Measurements from ENCODE around the gene ITPK1.
"Not testable (repeated sequence)": the region's sequence is repeated elsewhere in the genome, so short reads cannot be mapped to it uniquely, and the experiment has no call there.

The ITPK1 gene

DNA sequence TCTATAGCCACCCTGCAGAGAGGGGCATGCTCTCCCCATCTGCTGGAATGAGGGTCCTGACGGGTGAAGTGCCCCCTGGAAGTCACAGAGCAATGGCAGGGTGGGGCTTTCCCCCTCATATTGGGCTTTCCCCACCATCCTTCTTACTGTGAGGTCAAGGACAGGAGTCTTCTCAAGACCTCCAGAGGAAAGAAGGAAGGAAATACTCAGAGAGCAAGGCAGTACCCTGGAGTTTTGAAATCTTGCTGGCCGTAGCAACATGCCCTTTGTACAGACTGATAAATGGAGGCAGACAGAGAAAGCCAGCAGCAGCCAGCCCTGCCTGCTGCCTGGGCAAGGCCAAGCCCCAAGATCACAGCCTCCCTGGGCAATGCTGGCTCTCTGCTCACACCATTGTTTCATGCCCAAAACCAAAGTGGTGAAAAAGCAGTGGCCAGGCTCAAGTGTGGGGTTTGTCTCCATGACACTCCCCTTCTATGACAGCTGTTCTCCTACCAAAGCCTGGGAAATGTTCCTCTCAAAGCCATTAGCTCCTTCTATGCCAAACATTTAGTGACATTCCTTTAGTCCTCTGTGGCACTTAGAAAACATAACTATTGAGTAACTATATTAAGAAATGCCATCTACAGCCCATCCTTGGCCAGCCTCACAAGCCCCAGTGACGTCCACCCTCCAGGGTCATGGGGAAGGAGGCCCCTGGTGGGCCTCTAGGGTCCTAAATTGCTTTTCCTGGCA is 13.2 kb upstream of the ITPK1 start:
- DNase-seq, result no peak

DNA sequence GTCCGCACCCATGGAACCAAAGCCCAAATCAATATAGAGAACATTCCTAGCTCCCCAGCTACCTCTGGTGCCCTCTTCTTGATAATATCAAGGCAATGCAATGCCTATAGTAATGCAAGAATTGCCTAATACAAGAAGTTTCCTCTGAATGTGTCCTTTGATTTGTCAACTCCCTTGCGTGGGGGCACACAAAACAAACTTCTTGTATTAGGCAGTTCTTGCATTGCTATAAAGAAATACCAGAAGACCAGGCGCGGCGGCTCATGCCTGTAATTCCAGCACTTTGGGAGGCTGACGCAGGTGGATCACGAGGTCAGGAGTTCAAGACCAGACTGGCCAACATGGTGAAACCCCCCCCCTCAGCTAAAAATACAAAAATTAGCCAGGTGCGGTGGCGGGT is 10.4 kb upstream of the ITPK1 start:
- no peak for DNase-seq

DNA sequence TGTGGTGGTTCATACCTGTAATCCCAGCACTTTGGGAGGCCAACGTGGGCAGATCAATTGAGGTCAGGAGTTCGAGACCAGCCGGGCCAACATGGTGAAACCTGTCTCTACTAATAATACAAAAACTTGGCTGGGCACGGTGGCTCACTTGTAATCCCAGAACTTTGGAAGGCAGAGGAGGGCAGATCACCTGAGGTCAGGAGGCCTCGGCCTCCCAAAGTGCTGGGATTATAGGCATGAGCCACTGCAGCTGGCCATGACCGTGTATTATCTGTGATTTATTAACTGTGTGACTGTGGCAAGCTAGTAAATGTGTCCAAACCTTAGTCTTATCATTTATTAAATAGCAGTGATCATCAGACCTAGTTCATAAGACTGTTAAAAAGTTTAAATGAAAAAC is 7.1 kb upstream of the ITPK1 start:
- DNase-seq, result no peak

DNA sequence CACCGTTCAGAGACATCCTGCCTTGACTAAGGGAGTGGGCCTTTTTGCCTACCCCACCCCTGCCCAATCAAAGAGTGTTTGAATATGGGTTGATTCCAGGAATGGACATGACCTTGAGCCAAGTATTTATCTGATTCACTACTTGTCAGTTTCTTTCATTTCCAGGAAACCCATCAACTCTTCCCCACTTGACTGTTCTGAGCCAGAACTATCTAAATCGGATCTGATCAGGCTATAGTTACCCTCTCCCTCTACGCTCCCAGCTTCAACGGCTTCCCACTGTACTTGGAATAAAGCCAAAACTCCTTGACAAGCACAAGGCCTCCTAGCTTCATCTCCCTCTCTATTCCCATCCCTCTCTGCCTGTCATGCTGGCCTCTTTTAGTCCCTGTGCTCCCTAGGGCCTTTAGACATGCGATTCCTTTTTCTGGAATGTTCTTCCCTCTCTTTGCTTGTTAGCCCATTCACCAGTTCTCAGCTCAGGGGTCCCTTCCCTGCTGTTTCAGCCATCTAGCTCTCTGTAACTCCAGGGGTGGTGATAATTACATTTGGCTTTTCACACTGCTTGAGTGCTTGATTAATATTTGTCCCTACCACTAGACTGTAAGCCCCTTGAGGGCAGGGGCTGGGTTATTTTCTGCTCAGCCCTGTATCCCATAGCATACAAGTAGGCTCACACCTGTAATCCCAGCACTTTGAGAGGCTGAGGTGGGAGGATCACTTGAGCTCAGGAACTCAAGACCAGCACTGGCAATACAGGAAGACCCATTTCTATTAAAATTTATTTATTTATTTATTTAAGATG is 5.5 kb upstream of the ITPK1 start:
- no peak for DNase-seq

DNA sequence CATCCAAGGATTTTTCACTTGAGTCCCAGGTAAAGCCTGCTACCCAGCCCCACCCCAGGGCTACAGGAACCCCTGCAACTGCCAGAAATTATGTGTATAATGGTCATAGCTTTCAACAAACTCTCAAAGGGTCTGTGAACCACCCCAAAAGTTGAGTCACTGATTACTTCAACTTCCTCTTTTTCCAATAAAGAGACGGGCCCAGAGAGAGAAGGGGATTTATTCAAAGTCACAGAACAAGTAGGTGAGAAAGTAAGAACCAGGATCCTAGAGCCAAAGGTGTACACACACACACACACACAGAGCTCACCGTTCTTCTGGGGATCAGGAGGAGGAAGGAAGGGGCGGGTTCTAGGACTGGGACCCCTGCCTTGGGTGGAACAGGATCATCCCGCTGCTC is 4.8 kb upstream of the ITPK1 start:
- DNase-seq, result no peak

DNA sequence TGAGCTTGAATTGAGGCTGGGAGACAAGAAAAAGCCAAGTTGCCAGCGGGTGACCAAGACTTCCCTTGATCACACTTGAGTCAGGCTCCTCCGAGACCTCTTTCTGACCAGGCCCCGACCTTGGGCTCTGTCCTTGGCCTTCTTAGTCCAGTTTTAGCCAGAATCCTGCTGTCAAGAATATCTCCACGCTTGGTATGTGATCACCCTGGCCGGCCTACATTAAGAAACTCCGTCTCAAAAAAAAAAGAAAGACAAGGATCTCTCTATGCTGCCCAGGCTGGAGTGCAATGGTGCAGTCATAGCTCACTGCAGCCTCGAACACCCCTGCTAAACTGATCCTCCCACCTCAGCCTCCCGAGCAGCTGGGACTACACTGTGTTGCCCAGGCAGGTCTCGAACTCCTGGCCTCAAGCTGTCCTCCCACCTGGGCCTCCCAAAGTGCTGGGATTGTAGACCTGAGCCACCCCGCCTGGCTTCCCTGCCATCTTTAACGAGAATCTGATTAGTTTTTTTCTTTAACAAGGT is 1.0 kb upstream of the ITPK1 start:
- DNase-seq, result no peak

DNA sequence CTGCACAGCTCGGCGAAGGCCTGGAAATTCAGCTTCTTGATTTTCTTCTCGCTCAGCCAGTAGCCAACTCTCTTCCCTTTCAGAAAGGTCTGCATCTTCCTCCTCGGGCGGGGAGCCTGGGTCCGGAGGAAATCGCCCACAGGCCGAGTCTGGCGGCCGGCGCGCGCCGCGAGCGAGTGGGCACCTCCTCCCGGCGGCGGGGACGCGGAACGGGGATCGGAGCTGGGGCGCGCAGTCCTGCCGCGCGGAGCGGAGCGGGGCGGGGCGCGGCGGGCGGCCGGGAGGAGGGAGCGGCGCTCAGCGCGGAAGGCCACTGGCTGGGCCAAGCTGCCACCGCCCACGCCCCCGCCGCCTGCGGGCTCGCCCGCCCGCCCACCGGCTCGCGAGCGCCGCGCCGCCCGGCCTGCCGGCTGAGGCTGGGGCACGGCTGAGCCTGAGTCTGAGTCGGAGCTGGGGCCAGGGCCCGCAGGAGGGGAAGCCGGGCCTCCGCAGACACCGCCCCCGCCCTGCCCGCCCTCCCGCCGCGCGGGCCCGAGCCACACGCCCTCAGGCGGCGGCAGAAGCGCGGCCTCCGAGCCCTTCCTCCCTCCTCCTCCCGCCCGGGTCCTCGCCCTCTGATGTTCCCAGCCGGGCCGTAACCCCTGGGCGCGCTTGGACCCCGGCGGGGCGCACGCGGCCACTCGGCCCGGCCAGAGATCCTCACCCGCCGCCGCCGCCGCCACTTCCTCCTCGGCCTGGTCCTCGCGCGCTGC is 480 bp downstream of the ITPK1 start:
- DNase-seq, result peak; percentile 64

DNA sequence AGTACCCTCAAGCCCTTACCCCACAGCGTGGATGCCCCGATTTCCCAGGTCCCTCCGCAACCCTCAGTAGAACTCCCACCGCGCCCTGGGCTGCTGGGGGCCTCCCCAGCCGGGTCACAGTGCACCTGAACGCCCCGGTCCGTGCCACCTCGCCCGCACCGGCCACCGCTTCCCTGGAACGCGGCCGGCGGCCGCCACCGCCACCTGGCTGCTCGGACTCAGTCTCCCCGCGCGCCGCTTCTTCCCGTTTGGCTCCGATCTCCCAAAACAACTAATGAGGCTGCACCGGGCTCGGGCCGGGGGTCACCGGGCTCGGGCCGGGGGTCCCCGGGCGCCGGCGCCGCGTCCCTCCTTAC is 1.0 kb downstream of the ITPK1 start:
- DNase-seq, result no peak

DNA sequence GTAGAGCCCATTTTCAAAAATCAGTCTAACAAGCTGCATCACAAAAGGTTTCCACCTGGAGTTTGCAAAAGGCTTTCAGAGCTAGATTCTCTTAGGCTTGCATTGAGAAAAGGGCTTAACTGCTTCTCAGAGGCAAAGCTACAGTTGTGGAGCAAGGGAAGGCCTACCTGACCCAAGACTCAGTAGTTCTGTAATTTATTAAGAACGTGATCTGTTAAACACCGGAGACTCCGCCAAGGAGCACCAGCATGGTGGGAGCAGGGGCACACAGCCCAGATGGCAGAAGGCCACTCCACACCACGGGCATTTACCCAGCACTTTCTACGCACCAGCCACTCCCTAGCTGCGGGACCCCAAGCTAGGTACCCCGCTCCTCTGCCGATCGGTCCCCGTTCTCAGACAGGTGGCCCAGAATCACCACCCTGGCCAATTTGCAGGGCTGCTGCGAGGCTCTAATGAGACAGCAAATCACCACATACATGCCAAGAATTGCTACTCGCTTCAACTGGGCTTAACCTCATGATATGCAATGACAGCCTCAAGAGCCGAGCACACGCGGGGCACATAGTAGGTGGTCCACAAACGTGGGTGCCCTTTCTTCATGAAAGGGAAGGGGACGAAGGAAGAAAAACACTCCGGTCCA is 1.5 kb downstream of the ITPK1 start:
- DNase-seq, result no peak

DNA sequence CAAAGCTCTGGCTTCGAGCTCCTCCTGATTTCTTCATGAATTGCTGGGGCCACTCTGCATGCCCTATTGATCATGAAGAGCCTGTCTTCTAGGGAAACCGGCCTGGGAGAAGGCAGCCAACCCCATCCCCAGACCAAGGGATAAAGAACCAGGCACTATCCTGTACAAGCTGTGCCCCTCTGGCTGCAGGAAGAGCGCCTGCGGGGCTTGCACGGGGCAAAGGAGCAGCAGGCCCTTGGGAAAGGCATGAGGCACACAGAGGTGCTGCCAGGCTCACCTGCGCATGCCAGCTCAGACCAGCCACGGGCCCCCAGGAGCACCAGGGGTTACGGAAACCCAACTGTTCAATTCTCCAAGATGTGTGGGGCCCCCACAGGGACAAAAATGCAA is 2.1 kb downstream of the ITPK1 start:
- no peak for DNase-seq

DNA sequence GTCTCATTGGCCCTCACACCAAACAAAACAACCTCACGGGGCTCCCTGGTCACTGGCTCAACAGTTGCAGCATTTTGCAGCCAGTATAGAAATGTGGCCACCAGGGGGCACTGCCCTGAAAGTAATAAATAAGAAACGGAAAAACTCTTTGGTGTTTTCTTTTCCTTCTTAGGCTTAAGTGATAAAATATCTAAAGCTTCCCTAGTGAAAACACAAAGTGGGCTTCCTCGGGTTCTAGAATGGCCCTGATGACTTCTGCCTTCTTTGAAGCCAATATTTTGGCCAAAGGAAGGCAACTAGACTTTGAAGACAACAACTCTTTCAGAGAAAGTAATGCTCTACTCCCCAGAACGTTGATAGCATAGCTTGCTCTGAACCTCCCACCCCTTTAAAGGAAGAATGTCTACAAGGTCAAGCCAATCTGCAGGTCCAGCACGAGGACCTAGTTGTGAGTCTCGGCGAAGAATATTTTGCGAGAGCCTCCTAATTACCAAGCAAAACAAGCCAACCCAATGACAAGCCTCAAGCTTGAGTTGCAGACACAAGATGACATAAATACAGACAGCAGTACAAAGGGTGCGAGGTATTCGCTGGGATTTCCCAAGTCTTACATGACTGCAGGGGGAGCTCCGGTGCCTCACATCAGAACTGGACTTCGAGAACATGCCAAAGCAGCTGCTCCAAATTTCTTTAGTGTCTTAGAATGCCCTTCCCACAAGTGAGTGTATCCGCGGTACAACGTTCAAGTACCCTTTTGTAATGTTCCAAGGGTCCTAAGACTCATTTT is 2.6 kb downstream of the ITPK1 start:
- DNase-seq, result peak; percentile 65

DNA sequence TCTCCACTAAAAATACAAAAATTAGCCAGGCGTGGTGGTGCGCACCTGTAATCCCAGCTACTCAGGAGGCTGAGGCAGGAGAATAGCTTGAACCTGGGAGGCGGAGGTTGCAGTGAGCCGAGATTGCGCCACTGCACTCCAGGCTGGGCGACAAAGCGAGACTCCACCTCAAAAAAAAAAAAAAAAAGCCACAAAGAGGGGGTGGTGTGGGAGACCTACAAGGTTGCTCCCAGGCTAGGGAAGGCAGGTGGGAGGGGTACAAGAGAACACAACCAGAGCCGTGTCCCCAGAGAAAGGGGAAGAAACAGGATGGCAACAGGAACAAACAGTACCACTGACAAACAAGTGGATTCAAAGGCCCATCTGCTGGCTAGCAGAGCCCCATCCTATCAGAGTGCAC is 4.2 kb downstream of the ITPK1 start:
- DNase-seq, result not testable (repeated sequence)

DNA sequence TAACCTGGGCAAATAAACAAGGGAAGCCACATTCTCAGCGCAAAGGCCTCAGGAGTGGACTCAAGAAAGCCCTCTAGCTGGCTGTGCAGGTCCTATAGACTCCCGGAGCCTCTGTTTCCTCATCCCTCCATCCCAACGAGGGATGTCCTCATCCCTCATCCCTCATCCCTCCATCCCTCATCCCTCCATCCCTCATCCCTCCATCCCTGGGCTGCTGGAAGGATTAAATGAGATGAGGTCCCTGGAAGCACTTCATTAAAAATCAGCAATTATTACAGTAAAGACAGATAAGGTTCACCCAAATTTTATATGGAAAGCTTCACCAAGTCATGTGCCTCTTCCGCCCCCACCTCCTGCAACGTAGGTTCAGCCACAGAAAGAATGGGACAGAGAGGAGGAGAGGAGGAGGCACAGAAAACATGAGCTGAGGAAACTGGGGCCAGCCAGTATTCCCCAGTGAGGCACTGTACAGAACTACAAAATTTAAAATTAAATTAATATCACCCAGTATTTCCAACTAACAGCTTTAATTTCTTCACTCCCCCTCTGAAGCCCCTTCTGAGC is 4.8 kb downstream of the ITPK1 start:
- DNase-seq, result no peak

DNA sequence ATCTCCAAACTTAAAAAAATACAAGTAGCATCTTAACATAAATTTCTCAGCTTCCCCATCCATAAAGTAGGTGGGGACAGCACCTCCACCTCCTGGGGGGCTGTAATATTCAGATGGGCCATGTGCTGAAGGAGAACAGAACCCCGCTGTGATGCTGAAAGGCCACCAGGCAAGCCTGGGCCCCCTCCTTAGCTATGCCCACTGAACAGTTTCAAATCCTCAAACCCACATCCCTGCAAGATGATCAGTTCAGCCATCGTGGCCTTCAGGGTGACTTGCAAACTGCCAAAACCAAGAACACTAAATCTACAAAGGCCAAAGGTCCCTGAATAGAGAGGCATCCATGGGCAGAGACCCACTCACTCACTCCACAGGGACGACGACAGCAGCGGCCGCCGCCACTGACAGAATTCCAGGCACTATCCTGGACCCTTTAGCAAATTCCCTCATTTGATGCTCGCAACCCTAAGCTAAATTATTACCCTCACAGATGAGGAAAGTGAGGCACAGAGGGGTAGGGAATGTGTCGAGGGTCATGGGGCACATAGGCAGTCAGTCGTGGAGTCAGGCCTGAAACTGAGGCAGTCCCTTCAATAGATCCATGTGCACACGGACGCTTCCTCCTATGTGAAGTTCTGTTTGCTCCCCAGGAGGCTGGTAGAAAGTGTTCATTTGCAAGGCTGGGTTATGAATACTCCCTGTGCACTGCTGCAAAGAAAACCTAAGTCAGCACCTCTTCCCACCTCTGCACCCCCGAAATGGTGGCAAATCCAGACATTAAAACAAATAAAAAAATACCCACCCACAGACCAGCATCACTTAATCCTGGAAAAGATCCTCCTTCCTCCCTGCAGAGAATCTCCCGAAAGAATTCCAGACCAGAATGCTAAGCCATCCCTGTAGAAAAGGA is 5.9 kb downstream of the ITPK1 start:
- no peak for DNase-seq

DNA sequence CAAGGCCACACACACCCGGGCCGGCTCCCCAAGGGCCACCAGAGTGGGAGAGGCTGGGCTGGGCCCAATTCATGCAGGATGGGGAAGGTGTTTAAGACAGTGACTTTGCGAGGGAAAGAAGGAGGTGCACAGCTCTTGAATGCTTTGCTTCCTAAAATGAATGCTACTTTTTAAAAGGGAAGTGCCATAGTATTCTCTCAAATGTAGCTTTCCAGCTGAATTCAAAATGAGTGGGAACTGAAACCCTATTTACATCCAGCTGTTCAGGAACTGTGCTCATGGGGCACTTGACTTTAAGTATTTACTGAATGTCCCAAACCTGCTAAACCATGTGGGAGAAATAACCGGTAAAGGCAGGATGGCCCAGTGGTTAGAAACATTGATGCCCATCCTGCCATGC is 7.6 kb downstream of the ITPK1 start:
- DNase-seq, result no peak

DNA sequence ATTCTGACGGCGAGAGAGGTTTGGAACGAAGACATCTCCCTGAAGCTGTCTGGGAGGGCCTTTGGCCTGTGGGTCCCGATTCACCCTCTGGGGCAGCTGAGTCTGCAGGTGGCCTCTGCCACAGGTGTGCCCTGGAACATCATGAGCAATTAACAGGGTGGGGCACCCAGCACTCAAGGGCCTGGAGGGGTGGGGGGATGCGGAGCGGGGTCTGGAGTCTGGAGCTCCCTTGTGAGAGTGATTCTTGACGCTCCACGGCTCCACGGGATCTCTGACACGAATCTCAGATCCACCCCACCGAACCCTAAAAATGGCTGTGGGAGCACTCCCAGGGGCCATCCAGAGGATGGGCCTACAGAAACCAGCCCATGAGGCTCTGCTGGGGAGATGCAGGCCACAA is 8.3 kb downstream of the ITPK1 start:
- DNase-seq, result no peak

DNA sequence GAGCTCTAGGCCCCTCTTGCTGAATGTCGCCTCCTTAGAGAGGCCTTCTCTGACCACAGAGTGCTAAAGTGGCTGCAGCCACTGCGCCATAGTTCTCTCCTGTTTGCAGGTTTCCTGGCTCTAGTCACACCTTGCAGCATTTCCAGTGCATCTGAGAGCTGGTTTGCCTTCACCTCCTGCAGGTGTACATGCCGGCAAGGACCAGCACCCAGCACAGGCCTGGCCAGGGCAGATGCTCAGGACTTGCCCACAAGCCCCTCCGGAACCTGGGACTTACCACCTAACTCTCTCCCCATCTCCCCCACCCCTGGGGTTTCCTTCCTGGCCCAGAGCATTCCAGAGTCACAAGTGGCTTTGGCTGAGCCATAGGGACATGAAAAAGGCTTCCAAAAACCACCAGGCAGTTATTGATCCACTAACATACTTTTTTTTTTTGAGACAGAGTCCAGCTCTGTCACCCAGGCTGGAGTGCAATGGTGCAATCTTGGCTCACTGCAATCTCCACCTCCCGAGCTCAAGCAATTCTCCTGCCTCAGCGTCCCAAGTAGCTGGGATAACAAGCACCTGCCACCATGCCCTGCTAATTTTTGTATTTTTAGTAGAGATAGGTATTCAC is 9.1 kb downstream of the ITPK1 start:
- no peak for DNase-seq

DNA sequence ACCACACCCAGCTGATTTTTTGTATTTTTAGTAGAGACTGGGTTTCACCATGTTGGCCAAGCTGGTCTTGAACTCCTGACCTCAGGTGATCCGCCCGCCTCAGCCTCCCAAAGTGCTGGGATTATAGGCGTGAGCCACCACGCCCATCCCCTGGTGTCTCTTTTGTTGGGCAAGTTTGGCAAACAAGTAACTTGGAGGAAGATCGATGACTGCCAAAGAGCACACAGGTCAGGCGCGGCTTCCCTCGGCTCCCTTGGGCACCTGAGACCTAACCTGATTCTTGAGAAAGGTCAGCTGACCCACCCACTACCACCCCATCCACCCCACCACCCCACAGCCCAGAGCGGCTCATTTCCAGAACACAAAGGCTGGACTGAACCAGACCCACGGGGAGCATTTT is 9.9 kb downstream of the ITPK1 start:
- not testable (repeated sequence) for DNase-seq

DNA sequence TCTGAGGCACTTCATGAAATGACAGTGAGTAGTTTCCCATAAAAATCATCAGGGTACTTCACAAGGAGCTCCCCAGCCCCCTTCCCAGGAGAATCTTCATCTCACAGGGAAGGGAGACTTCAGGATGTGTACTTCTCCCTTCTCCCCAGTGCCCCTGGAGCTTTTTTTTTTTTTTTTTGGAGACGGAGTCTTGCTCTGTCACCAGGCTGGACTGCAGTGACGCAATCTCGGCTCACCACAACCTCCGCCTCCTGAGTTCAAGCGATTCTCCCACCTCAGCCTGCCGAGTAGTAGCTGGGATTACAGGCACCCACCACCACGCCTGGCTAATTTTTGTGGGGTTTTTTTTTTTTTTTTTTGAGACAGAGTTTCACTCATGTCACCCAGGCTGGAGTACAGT is 10.4 kb downstream of the ITPK1 start:
- no peak for DNase-seq

DNA sequence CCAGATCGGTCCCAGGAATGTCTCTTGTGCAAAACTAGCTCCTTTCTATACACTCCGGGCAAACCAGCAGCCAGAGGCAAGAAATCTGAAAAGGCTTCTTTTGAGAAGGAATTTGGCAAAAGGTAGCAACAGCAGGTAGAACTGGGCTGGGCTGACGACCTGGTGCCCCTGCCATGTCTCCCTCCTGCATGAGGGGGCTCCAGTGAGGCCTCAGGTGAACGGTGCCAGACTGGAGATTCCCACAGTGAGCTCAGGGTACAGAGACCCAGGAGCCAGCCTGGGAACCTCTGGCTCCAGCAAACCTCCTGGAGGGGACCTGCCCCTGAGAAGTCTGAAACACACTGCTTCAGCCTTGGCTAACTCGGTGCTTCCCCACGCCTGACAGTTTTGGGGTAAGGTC is 10.8 kb downstream of the ITPK1 start:
- no peak for DNase-seq

Data from effector CD8-positive, alpha-beta T cell (primary cell).